ENCODE data around the gene CARMIL3.
"Not testable (repeated sequence)": the region's sequence is repeated elsewhere in the genome, so short reads cannot be mapped to it uniquely, and the experiment has no call there.

Gene CARMIL3

GRCh38 chr14:24095271-24096068 is 43.7 kb downstream of the CARMIL3 start:
- peak in 1 of 2 donors; percentile 46 for DNase-seq (ENCODE audit: low read depth in 2 of 2)

- no peak for DNase-seq (ENCODE audit: low read depth in 2 of 2)
Observed at GRCh38 chr14:24096545-24097181, 44.9 kb downstream of the CARMIL3 start.

GRCh38 chr14:24098229-24098926 is 46.6 kb downstream of the CARMIL3 start:
- no peak for DNase-seq (ENCODE audit: low read depth in 2 of 2)

- DNase-seq (ENCODE audit: low read depth in 2 of 2) = no peak
Observed at GRCh38 chr14:24098927-24099813, 47.4 kb downstream of the CARMIL3 start.

GRCh38 chr14:24100197-24100981 is 48.6 kb downstream of the CARMIL3 start:
- no peak for DNase-seq (ENCODE audit: low read depth in 2 of 2)

GRCh38 chr14:24100982-24101494 is 49.2 kb downstream of the CARMIL3 start:
- DNase-seq (ENCODE audit: low read depth in 2 of 2) = no peak

- DNase-seq (ENCODE audit: low read depth in 2 of 2) = no peak
Observed at GRCh38 chr14:24102357-24103048, 50.7 kb downstream of the CARMIL3 start.

- DNase-seq (ENCODE audit: low read depth in 2 of 2) = no peak
Observed at GRCh38 chr14:24103451-24103850, 51.6 kb downstream of the CARMIL3 start.

- not testable (repeated sequence) for DNase-seq (ENCODE audit: low read depth in 2 of 2)
Observed at GRCh38 chr14:24105609-24106239, 53.9 kb downstream of the CARMIL3 start.

GRCh38 chr14:24106672-24107271 is 55.0 kb downstream of the CARMIL3 start:
- no peak for DNase-seq (ENCODE audit: low read depth in 2 of 2)

- DNase-seq (ENCODE audit: low read depth in 2 of 2) = no peak
Observed at GRCh38 chr14:24108336-24108874, 56.6 kb downstream of the CARMIL3 start.

GRCh38 chr14:24110060-24110459 is 58.3 kb downstream of the CARMIL3 start:
- no peak for DNase-seq (ENCODE audit: low read depth in 2 of 2)

- no peak for DNase-seq (ENCODE audit: low read depth in 2 of 2)
Observed at GRCh38 chr14:24110523-24110922, 58.7 kb downstream of the CARMIL3 start.

GRCh38 chr14:24113379-24113800 is 61.6 kb downstream of the CARMIL3 start:
- no peak for DNase-seq (ENCODE audit: low read depth in 2 of 2)

GRCh38 chr14:24113801-24114531 is 62.2 kb downstream of the CARMIL3 start:
- peak; percentile 50 to 58 for DNase-seq (ENCODE audit: low read depth in 2 of 2)

GRCh38 chr14:24114532-24115421 is 63.0 kb downstream of the CARMIL3 start, which contains the start of the genes DCAF11 and NRL:
DCAF11 (plus strand) TSS chr14:24114777; CDS start chr14:24115595, 818 bp downstream.
NRL (minus strand) TSS chr14:24114949; CDS start chr14:24082848, 32,101 bp downstream.
- peak; percentile 97 to 99 for DNase-seq (ENCODE audit: low read depth in 2 of 2)

All from stimulated activated CD8-positive, alpha-beta memory T cell treated with anti-CD3 and anti-CD28 coated beads, Interleukin-15, amount 100 ng/mL, for 4 hours (primary cell).